Retinal pigment epithelial cell (primary cell): ENCODE measurements around the gene PYCARD.
A peak's percentile ranks its signal among the peaks of the same experiment; 100 is the strongest.

ENCODE experiments used
- DNase-seq: peaks from one replicate; pipeline ENCODE4 v3.0.0-alpha.2; 2010; ENCODE audit warnings: low read depth
- H3K4me3 ChIP-seq: 2 replicates; pipeline ENCODE4 v1.5.1; 2011; ENCODE audit warnings: mild to moderate bottlenecking, low read length, control low read depth, moderate library complexity
- CTCF ChIP-seq: conservative IDR thresholded peaks from 2 replicates; pipeline ENCODE4 v1.5.1; 2011; ENCODE audit warnings: low read depth, low read length, control low read depth, inconsistent platforms

The PYCARD gene

DNA sequence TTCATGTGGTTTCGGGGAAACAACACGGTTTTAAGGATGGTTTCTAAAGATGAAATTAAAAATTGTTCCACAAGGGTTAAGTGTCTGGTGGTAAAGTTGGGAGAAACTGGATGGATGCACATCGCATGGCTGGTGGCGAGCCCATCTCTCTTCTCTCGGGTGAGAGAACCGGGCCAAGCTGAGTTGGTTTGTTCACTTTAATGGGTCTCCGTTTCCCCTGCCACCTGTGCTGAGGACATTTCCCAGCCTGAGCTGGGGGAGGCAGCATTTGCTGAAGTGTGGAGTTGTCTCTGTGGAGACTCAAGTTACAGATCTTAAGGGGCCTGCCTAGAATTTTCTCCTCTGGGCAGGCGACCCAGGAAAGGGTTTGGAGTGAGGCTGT is 14.8 kb downstream of the PYCARD start:
- no peak for DNase-seq
- no peak for TF ChIP-seq CTCF
- H3K4me3 ChIP-seq, result no peak overlapping the region

GRCh38 chr16:31186930-31187807 is 15.4 kb downstream of the PYCARD start:
- no peak overlapping the region for H3K4me3 ChIP-seq
- no peak for DNase-seq
- no peak for TF ChIP-seq CTCF

DNA sequence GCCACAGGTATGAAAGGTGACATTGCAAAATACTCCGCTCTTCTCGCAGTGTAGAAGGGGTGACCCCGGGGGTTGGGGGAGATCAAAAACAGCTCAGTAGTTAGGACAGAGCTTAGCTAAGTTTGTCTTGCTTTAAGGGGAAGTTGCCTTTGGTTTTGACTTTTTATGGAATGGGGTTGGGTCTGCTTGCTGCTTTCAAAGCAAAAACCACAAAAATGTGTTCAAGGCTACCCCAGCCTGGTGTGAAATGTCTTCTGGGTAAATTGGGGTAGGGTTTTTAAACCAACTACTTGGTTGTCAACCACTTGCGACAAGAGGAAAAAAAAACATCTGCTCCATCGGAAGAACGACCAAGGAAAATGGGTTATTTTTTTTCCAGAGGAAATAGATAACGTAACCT is 16.4 kb downstream of the PYCARD start:
- no peak overlapping the region for H3K4me3 ChIP-seq
- no peak for TF ChIP-seq CTCF
- no peak for DNase-seq

GRCh38 chr16:31185339-31185738 is 17.2 kb downstream of the PYCARD start:
- H3K4me3 ChIP-seq, result no peak overlapping the region
- no peak for DNase-seq
- TF ChIP-seq CTCF, result no peak

DNA sequence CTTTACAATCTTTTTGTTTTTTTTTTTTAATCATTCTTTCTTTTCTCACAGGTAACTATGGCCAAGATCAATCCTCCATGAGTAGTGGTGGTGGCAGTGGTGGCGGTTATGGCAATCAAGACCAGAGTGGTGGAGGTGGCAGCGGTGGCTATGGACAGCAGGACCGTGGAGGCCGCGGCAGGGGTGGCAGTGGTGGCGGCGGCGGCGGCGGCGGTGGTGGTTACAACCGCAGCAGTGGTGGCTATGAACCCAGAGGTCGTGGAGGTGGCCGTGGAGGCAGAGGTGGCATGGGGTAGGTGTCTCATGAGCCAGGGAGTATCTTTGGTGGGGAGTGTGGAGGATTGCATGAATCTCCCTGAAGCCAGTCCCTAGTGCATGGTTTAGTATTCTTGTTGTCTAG is 17.7 kb downstream of the PYCARD start:
- TF ChIP-seq CTCF, result no peak
- DNase-seq, result no peak
- H3K4me3 ChIP-seq, result no peak overlapping the region

DNA sequence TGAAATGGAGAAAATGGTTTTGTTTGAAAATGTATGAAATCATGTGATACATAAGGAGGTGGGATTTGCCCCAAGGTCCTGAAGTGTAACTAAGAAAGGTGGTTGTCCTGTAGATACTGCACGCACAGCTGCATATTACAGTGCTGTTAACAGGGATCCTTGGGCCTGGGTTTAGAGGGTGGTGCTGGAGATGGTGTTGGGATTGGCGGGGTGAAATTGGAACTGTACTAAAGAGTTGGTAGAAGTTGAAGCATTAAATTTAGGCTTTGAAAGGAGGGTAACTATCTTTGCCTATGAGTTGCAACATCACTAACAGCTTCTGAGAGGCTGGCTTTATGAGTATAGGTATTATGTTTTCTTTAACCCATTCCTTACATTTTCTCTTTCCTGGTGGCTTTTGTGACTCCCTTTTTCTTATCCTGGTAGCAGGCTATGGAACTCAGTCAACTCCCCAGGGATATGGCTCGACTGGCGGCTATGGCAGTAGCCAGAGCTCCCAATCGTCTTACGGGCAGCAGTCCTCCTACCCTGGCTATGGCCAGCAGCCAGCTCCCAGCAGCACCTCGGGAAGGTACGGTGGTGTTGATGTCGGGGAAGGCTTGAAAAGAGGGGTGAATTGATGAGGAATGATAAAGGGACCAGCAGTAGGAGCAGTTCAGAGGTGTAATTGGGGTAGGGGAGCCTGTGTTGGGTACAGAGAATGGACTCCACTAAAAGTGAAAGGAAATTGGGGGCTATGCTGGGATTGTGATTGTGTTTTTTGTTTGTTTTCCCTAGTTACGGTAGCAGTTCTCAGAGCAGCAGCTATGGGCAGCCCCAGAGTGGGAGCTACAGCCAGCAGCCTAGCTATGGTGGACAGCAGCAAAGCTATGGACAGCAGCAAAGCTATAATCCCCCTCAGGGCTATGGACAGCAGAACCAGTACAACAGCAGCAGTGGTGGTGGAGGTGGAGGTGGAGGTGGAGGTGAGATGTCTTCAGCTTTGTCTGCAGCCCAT is 18.8 kb downstream of the PYCARD start:
- no peak overlapping the region for H3K4me3 ChIP-seq
- TF ChIP-seq CTCF, result no peak
- DNase-seq, result no peak

DNA sequence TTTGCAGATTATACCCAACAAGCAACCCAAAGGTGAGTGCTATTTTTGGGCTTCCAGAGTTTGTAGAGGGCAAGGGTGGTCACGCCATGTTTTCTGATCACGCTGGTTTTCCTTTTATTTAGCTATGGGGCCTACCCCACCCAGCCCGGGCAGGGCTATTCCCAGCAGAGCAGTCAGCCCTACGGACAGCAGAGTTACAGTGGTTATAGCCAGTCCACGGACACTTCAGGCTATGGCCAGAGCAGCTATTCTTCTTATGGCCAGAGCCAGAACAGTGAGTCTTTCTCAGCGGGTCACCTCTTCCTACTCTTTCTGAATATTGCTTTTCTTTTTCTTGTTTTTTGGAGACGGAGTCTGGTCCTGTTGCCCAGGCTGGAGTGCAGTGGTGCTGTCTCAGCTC is 20.2 kb downstream of the PYCARD start:
- TF ChIP-seq CTCF, result no peak
- peak overlapping the region; percentile 93 for H3K4me3 ChIP-seq
- DNase-seq, result no peak
